CD4-positive, alpha-beta memory T cell (primary cell): ENCODE results near the gene CUL5. TPM values are rescaled to one million over a fixed set of nuclear protein-coding genes. Genes with fewer than 3 reads are reported as not detected.
"Not testable (repeated sequence)": the region's sequence is repeated elsewhere in the genome, so short reads cannot be mapped to it uniquely, and the experiment has no call there.

Source experiments
- CTCF ChIA-PET: fragments of 350-600 bp; sonication (Branson Sonifier 250); formaldehyde crosslinking; loops from one replicate; lab custom pipeline; 2021; ENCODE audit warnings: inconsistent platforms; ENCODE audit not compliant: partially characterized antibody; lab: Charles Lee
- POLR2A ChIA-PET: fragments of 350-600 bp; sonication (Branson Sonifier 250); formaldehyde crosslinking; loops from one replicate; lab custom pipeline; 2021; ENCODE audit not compliant: partially characterized antibody; lab: Charles Lee
- DNase-seq, 5 donors: peaks; one replicate each; pipeline versions ENCODE4 v3.0.0 to v3.0.0-alpha.2; 2020 to 2022; ENCODE audit warnings: mixed read lengths in 1 of 5
- H3K27ac ChIP-seq: one replicate; pipeline ENCODE4 v1.7.0; 2013; ENCODE audit warnings: low read depth, low read length
- H3K27me3 ChIP-seq: 2 replicates; pipeline ENCODE4 v1.7.0; 2013; ENCODE audit warnings: mild to moderate bottlenecking, low read length, moderate library complexity; ENCODE audit not compliant: insufficient read depth
- H3K36me3 ChIP-seq: 2 replicates; pipeline ENCODE4 v1.7.0; 2013; ENCODE audit warnings: mild to moderate bottlenecking, low read length, moderate library complexity; ENCODE audit not compliant: insufficient read depth
- H3K4me1 ChIP-seq: 2 replicates; pipeline ENCODE4 v1.7.0; 2013; ENCODE audit warnings: mild to moderate bottlenecking, low read length, moderate library complexity; ENCODE audit not compliant: insufficient read depth
- H3K4me3 ChIP-seq, 2 donors: one replicate each; pipeline ENCODE4 v1.7.0; 2013; ENCODE audit warnings: low read length in 2 of 2, mild to moderate bottlenecking in 1 of 2
- H3K9me3 ChIP-seq, 2 donors: one replicate each; pipeline ENCODE4 v1.7.0; 2013; ENCODE audit warnings: low read length in 2 of 2, control low read depth in 1 of 2; ENCODE audit not compliant: control insufficient read depth in 1 of 2
- H3K27ac Mint-ChIP-seq, 7 donors: one replicate each; pipeline ENCODE4 v1.8.0; 2020 to 2021; ENCODE audit warnings: mixed read lengths in 7 of 7, mild to moderate bottlenecking in 6 of 7, inconsistent platforms in 3 of 7, moderate library complexity in 3 of 7
- H3K27me3 Mint-ChIP-seq, 2 donors: one replicate each; pipeline ENCODE4 v1.8.0; 2020 to 2021; ENCODE audit warnings: mixed read lengths in 2 of 2
- H3K36me3 Mint-ChIP-seq, 2 donors: one replicate each; pipeline ENCODE4 v1.8.0; 2020 to 2021; ENCODE audit warnings: mixed read lengths in 2 of 2, inconsistent platforms in 1 of 2, mild to moderate bottlenecking in 1 of 2
- H3K4me1 Mint-ChIP-seq, 4 donors: one replicate each; pipeline ENCODE4 v1.8.0; 2020 to 2021; ENCODE audit warnings: mixed read lengths in 4 of 4, mild to moderate bottlenecking in 1 of 4
- H3K4me3 Mint-ChIP-seq, 8 donors: one replicate each; pipeline ENCODE4 v1.8.0; 2020 to 2021; ENCODE audit warnings: mixed read lengths in 8 of 8, mild to moderate bottlenecking in 7 of 8, moderate library complexity in 6 of 8, inconsistent platforms in 3 of 8
- H3K9me3 Mint-ChIP-seq, 8 donors: one replicate each; pipeline ENCODE4 v1.8.0; 2020 to 2021; ENCODE audit warnings: mixed read lengths in 8 of 8, mild to moderate bottlenecking in 5 of 8, inconsistent platforms in 3 of 8, moderate library complexity in 1 of 8
- intact Hi-C: fragments of 100-400 bp; cut with micrococcal nuclease; formaldehyde crosslinking; loops from one replicate; pipeline ENCODE4 v1.15.1; 2023
- polyA plus RNA-seq, 2 donors: library from polyadenylated mRNA; unstranded; fragments of 300-500 nt; fragmentation: Illumina TruSeq; gene quantifications; one replicate each; pipeline ENCODE4 v1.2.3, GENCODE V29; 2021
- total RNA-seq, 2 experiments: library from RNA; stranded (reverse); gene quantifications; one replicate each; pipeline ENCODE4 v1.2.3, GENCODE V29; 2021

CUL5 gene
- total and polyA plus RNA-seq, 4 experiments from 2014 or later, result 27.4 to 38.9 (median 34.5) TPM

- Histone ChIP-seq H3K4me3 (peak within 1 kb of the TSS; percentile 85 to 91), H3K36me3 (no peaks in the 10 kb centered on the region), H3K27ac (peak within 1 kb of the TSS; percentile 71), H3K9me3 (no peaks in the 10 kb centered on the region), H3K4me1 (peaks cover 41% of the 10 kb centered on the region), H3K27me3 (no peaks in the 10 kb centered on the region)
- intact Hi-C loops, result loop anchor here (1.0 to 5.0 kb wide), 6 partner anchors 15 to 546 kb away; partner anchors contain the start of genes ATM, C11orf65, CUL5 and DDX10
- H3K4me1 Mint-ChIP-seq, result peaks cover 36 to 55% (median 38%) of the 10 kb centered on the region in 4 donors
- H3K9me3 Mint-ChIP-seq, result no peaks in the 10 kb centered on the region
- peak within 1 kb of the TSS; percentile 61 to 96 (median 89) for H3K27ac Mint-ChIP-seq
- peak within 1 kb of the TSS; percentile 82 to 96 (median 93) for H3K4me3 Mint-ChIP-seq
- H3K27me3 Mint-ChIP-seq, result no peaks in the 10 kb centered on the region
- CTCF ChIA-PET, result interaction anchor here (1.3 kb wide), 2 partner anchors 9 to 39 kb away, joined by 3 read pairs; no protein-coding TSS in a partner anchor
- POLR2A ChIA-PET, result interaction anchor here (1.1 to 1.4 kb wide), 6 partner anchors 101 to 543 kb away, joined by 3 to 6 read pairs (median 4); partner anchors contain the start of genes ATM, CUL5, DDX10 and NPAT
- H3K36me3 Mint-ChIP-seq, result peaks cover 0 to 4% of the 10 kb centered on the region in 2 donors
- DNase-seq, result peak; percentile 93 to 95 (median 93)
These were observed 112.8 kb downstream of the CUL5 start, which contains the start of gene ACAT1 for GRCh38 chr11:108121274-108122155. ACAT1 (plus strand) TSS chr11:108121567; CDS start chr11:108121607, 40 bp downstream.

GRCh38 chr11:108122166-108122628, 113.5 kb downstream of the CUL5 start:
- no peaks in the 10 kb centered on the region for H3K9me3 Mint-ChIP-seq
- CTCF ChIA-PET, result interaction anchor here (1.3 kb wide), 2 partner anchors 10 to 40 kb away, joined by 3 read pairs; no protein-coding TSS in a partner anchor
- POLR2A ChIA-PET, result interaction anchor here (1.1 to 1.4 kb wide), 6 partner anchors 100 to 542 kb away, joined by 3 to 6 read pairs (median 4); partner anchors contain the start of genes ATM, CUL5, DDX10 and NPAT
- intact Hi-C loops, result loop anchor here (5.0 kb wide), 2 partner anchors 345 to 545 kb away; partner anchors contain the start of genes C11orf65 and DDX10
- H3K9me3 ChIP-seq, result no peaks in the 10 kb centered on the region
- no peak for DNase-seq
- peak overlapping the region in 6 of 7 donors; percentile 5 to 96 (median 82) for H3K27ac Mint-ChIP-seq
- H3K27me3 Mint-ChIP-seq, result no peaks in the 10 kb centered on the region
- H3K4me1 Mint-ChIP-seq, result peaks cover 36 to 55% (median 38%) of the 10 kb centered on the region in 4 donors
- peak overlapping the region; percentile 71 for H3K27ac ChIP-seq
- H3K27me3 ChIP-seq, result no peaks in the 10 kb centered on the region
- H3K36me3 ChIP-seq, result no peaks in the 10 kb centered on the region
- H3K4me1 ChIP-seq, result peaks cover 41% of the 10 kb centered on the region
- peak overlapping the region; percentile 82 to 96 (median 93) for H3K4me3 Mint-ChIP-seq
- H3K36me3 Mint-ChIP-seq, result peaks cover 0 to 4% of the 10 kb centered on the region in 2 donors
- H3K4me3 ChIP-seq, result peak overlapping the region; percentile 85 to 91

GRCh38 chr11:108125096-108125495, 116.4 kb downstream of the CUL5 start:
- H3K4me3 Mint-ChIP-seq, result peak overlapping the region in 3 of 8 donors; percentile 68 to 76 (median 71)

GRCh38 chr11:108128772-108129171, 120.1 kb downstream of the CUL5 start:
- intact Hi-C loops, result no loop called here
- no peak overlapping the region for H3K27ac ChIP-seq
- H3K36me3 ChIP-seq, result no peaks in the 10 kb centered on the region
- H3K9me3 ChIP-seq, result no peaks in the 10 kb centered on the region
- H3K27me3 ChIP-seq, result no peaks in the 10 kb centered on the region
- Mint-ChIP-seq H3K36me3 (peaks cover 20 to 27% of the 10 kb centered on the region in 2 donors), H3K9me3 (no peaks in the 10 kb centered on the region), H3K27ac (peak overlapping the region in 3 of 7 donors; percentile 4 to 79 (median 58)), H3K27me3 (no peaks in the 10 kb centered on the region), H3K4me1 (peaks cover 26 to 35% (median 31%) of the 10 kb centered on the region in 4 donors), H3K4me3 (no peak overlapping the region)
- DNase-seq, result no peak
- peaks cover 15% of the 10 kb centered on the region for H3K4me1 ChIP-seq
- no peak overlapping the region for H3K4me3 ChIP-seq
- POLR2A ChIA-PET, result no interaction called here
- CTCF ChIA-PET, result interaction anchor here (0.9 to 1.7 kb wide), 2 partner anchors 12 to 15 kb away, joined by 3 to 10 read pairs; no protein-coding TSS in a partner anchor

More at GRCh38 chr11:108125096-108125495, 116.4 kb downstream of the CUL5 start:
- no peak for DNase-seq
- H3K27ac ChIP-seq, result no peak overlapping the region
- peaks cover 41% of the 10 kb centered on the region for H3K4me1 ChIP-seq
- no peaks in the 10 kb centered on the region for H3K27me3 ChIP-seq
- ChIA-PET CTCF (no interaction called here), POLR2A (no interaction called here)
- peak overlapping the region in 6 of 7 donors; percentile 27 to 84 (median 60) for H3K27ac Mint-ChIP-seq
- no peak overlapping the region for H3K4me3 ChIP-seq
- H3K27me3 Mint-ChIP-seq, result no peaks in the 10 kb centered on the region
- H3K9me3 ChIP-seq, result no peaks in the 10 kb centered on the region
- H3K9me3 Mint-ChIP-seq, result no peaks in the 10 kb centered on the region
- peaks cover 11 to 22% of the 10 kb centered on the region in 2 donors for H3K36me3 Mint-ChIP-seq
- no peaks in the 10 kb centered on the region for H3K36me3 ChIP-seq
- H3K4me1 Mint-ChIP-seq, result peaks cover 40 to 64% (median 50%) of the 10 kb centered on the region in 4 donors
- intact Hi-C loops, result no loop called here

- Mint-ChIP-seq H3K36me3 (peaks cover 33 to 37% of the 10 kb centered on the region in 2 donors), H3K4me1 (peaks cover 9 to 36% (median 11%) of the 10 kb centered on the region in 4 donors), H3K9me3 (no peaks in the 10 kb centered on the region), H3K27me3 (no peaks in the 10 kb centered on the region), H3K4me3 (no peak overlapping the region), H3K27ac (peak overlapping the region in 3 of 7 donors; percentile 6 to 77 (median 65))
- H3K27me3 ChIP-seq, result no peaks in the 10 kb centered on the region
- intact Hi-C loops, result no loop called here
- ChIA-PET CTCF (interaction anchor here (0.7 kb wide), 1 partner anchor 14 kb away, joined by 3 read pairs; no protein-coding TSS in a partner anchor), POLR2A (no interaction called here)
- DNase-seq, result no peak
- H3K9me3 ChIP-seq, result no peaks in the 10 kb centered on the region
- no peak overlapping the region for H3K27ac ChIP-seq
- no peak overlapping the region for H3K4me3 ChIP-seq
- peaks cover 4% of the 10 kb centered on the region for H3K36me3 ChIP-seq
- peaks cover 3% of the 10 kb centered on the region for H3K4me1 ChIP-seq
These were observed 123.3 kb downstream of the CUL5 start for GRCh38 chr11:108131993-108132392.

- intact Hi-C loops, H3K4me3 ChIP-seq, H3K4me3 Mint-ChIP-seq, H3K9me3 ChIP-seq, CTCF ChIA-PET, H3K9me3 Mint-ChIP-seq, H3K36me3 ChIP-seq, DNase-seq, H3K27me3 Mint-ChIP-seq, H3K4me1 ChIP-seq, POLR2A ChIA-PET, H3K27ac ChIP-seq, H3K27me3 ChIP-seq: not testable (repeated sequence)
- Mint-ChIP-seq H3K36me3 (peaks cover 29 to 42% of the 10 kb centered on the region in 2 donors), H3K4me1 (peaks cover under 1 to 39% (median 12%) of the 10 kb centered on the region in 4 donors), H3K27ac (peak overlapping the region in 3 of 7 donors; percentile 15 to 65 (median 60))
These were observed 124.4 kb downstream of the CUL5 start for GRCh38 chr11:108132993-108133538.
